ENCODE results near the gene GSTM5. TPM values are rescaled to one million over a fixed set of nuclear protein-coding genes. Genes with fewer than 3 reads are reported as not detected.

GSTM5 gene
- total and polyA plus RNA-seq, 2 donors (not counting 3 experiments of a cell fraction or from before 2014, with no cell fraction given): 0.25 to 1.6 TPM

DNA sequence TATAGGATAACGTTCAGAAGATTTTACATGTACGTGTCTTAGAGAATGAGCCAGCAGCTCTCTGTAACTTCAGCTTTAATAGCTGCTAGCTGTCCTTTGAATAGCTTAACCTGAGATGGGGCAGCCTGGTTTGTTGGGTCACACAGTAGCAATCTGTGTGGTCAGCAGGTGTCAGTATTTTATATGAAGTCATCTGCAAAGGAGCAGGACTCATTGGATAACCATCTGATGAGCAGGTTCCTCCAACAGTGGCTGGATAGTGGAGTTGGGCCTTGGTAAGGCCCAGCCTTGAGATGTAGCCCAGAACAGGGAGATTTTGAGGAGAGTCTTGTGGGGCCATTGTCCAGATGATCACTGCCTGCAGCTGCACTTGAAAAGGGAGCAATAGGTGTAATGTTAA, 6.4 kb downstream of the GSTM5 start:
- FAIRE-seq (no peak), DNase-seq (ENCODE audit: low read depth, low spot score) (peak; percentile 32)
- BruUV-seq (replicated peaks): no TSS peak
- Histone ChIP-seq H2AFZ (ENCODE audit: low read depth, low read length) (no peak overlapping the region), H3K9me1 (replicated peaks; ENCODE audit: control insufficient read depth, extremely low read depth, insufficient read depth, low read length) (no peaks in the 10 kb centered on the region), H3K9me3 (replicated peaks; ENCODE audit: control insufficient read depth, insufficient read depth, low read length) (no peaks in the 10 kb centered on the region), H3K4me2 (ENCODE audit: insufficient read depth, low read length) (no peak overlapping the region), H3K79me2 (ENCODE audit: control insufficient read depth, insufficient read depth, low read length) (no peaks in the 10 kb centered on the region), H3K4me1 (ENCODE audit: control insufficient read depth, extremely low read depth, insufficient read depth, low read length) (peaks cover 8% of the 10 kb centered on the region), H3K4me3 (replicated peaks in 1 of 3; ENCODE audit: insufficient read depth in 1 of 3, low read depth in 1 of 3, low read length in 3 of 3) (no peak overlapping the region), H3K36me3 (ENCODE audit: control insufficient read depth in 2 of 2, extremely low read depth in 1 of 2, insufficient read depth in 2 of 2, low read length in 2 of 2) (no peaks in the 10 kb centered on the region), H3K27ac (ENCODE audit: insufficient read depth, low read depth, low read length) (no peak overlapping the region), H4K20me1 (replicated peaks; ENCODE audit: control insufficient read depth, extremely low read depth, insufficient read depth, low read length) (no peaks in the 10 kb centered on the region), H3K27me3 (ENCODE audit: control insufficient read depth in 2 of 2, insufficient read depth in 2 of 2, low read length in 2 of 2) (no peaks in the 10 kb centered on the region), H3K9ac (replicated peaks; ENCODE audit: extremely low read depth, insufficient read depth, low read length) (no peak overlapping the region)
- dilution Hi-C loops (cut with MboI; ENCODE audit: extremely low pct_ligation_motif_present, low sequenced_read_pairs): no loop called here
- intact Hi-C loops (cut with micrococcal nuclease): loop anchor here (1.0 kb wide), 1 partner anchor 55 kb away; no protein-coding TSS in a partner anchor
- POLR2A ChIA-PET: no interaction called here
- TF ChIP-seq POLR2A (IDR thresholded peaks at IDR 0.05; ENCODE audit: low read depth, low read length): no peak
- TF ChIP-seq, protein P1, sequence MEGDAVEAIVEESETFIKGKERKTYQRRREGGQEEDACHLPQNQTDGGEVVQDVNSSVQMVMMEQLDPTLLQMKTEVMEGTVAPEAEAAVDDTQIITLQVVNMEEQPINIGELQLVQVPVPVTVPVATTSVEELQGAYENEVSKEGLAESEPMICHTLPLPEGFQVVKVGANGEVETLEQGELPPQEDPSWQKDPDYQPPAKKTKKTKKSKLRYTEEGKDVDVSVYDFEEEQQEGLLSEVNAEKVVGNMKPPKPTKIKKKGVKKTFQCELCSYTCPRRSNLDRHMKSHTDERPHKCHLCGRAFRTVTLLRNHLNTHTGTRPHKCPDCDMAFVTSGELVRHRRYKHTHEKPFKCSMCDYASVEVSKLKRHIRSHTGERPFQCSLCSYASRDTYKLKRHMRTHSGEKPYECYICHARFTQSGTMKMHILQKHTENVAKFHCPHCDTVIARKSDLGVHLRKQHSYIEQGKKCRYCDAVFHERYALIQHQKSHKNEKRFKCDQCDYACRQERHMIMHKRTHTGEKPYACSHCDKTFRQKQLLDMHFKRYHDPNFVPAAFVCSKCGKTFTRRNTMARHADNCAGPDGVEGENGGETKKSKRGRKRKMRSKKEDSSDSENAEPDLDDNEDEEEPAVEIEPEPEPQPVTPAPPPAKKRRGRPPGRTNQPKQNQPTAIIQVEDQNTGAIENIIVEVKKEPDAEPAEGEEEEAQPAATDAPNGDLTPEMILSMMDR (IDR thresholded peaks at IDR 0.05; ENCODE audit: extremely low read depth in 1 of 2, insufficient read depth in 1 of 2, low read depth in 1 of 2, low read length in 2 of 2): peak in 1 of 2 donors; percentile 12
- CTCF ChIA-PET: interaction anchor here (0.7 to 3.6 kb wide), 9 partner anchors 10 to 266 kb away, joined by 3 to 15 read pairs (median 6); partner anchors contain the start of genes AHCYL1 and GSTM1

DNA sequence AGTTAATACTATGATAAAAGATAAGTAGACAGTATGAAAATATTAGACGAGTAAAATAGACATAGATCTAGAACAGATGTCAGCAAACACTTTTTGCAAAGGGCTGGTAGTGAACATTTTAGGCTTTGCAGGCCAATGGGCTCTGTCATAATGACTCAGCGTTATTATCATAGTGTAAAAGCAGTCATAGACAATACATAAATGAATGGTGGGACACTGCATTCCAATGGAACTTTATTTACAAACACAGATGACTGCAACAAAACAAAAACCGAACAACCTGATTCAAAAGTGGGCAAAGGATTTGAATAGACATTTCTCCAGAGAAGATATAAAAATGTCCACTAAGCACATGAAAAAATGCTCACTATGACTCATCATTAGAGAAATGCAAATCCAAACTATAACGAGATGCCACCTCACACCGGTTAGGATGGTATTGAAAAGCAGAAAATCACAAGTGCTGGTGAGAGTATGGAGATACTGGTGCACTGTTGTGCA, 7.3 kb downstream of the GSTM5 start:
- Histone ChIP-seq H2AFZ (ENCODE audit: low read depth, low read length) (peak overlapping the region; percentile 63), H3K9me1 (replicated peaks; ENCODE audit: control insufficient read depth, extremely low read depth, insufficient read depth, low read length) (no peaks in the 10 kb centered on the region), H4K20me1 (replicated peaks; ENCODE audit: control insufficient read depth, extremely low read depth, insufficient read depth, low read length) (no peaks in the 10 kb centered on the region), H3K4me3 (replicated peaks in 1 of 3; ENCODE audit: insufficient read depth in 1 of 3, low read depth in 1 of 3, low read length in 3 of 3) (no peak overlapping the region), H3K27ac (ENCODE audit: insufficient read depth, low read depth, low read length) (peak overlapping the region; percentile 27), H3K79me2 (ENCODE audit: control insufficient read depth, insufficient read depth, low read length) (no peaks in the 10 kb centered on the region), H3K27me3 (ENCODE audit: control insufficient read depth in 2 of 2, insufficient read depth in 2 of 2, low read length in 2 of 2) (no peaks in the 10 kb centered on the region), H3K4me2 (ENCODE audit: insufficient read depth, low read length) (no peak overlapping the region), H3K4me1 (ENCODE audit: control insufficient read depth, extremely low read depth, insufficient read depth, low read length) (peaks cover 8% of the 10 kb centered on the region), H3K9ac (replicated peaks; ENCODE audit: extremely low read depth, insufficient read depth, low read length) (no peak overlapping the region), H3K36me3 (ENCODE audit: control insufficient read depth in 2 of 2, extremely low read depth in 1 of 2, insufficient read depth in 2 of 2, low read length in 2 of 2) (no peaks in the 10 kb centered on the region), H3K9me3 (replicated peaks; ENCODE audit: control insufficient read depth, insufficient read depth, low read length) (no peaks in the 10 kb centered on the region)
- TF ChIP-seq JUN (IDR thresholded peaks at IDR 0.05; ENCODE audit: borderline replicate concordance, insufficient read depth, insufficient read length, low read depth) (peak; percentile 49), FOS (IDR thresholded peaks at IDR 0.05; ENCODE audit: borderline replicate concordance, insufficient read depth, low read length) (peak; percentile 38), GATA2 (IDR thresholded peaks at IDR 0.05; ENCODE audit: insufficient read depth, insufficient read length, low read depth, low read length) (no peak), MAX (IDR thresholded peaks at IDR 0.05; ENCODE audit: insufficient read depth, insufficient read length) (no peak), MYC (IDR thresholded peaks at IDR 0.05; ENCODE audit: low read depth, low read length) (no peak), EZH2 (IDR thresholded peaks at IDR 0.05; ENCODE audit: borderline replicate concordance, low read depth, low read length, severe bottlenecking) (no peak), POLR2AphosphoS5 (IDR thresholded peaks at IDR 0.05; ENCODE audit: insufficient read depth, low read depth, low read length) (no peak), POLR2A (IDR thresholded peaks at IDR 0.05; ENCODE audit: low read depth, low read length) (no peak)
- TF ChIP-seq, protein P1 (IDR thresholded peaks at IDR 0.05; ENCODE audit: extremely low read depth in 1 of 2, insufficient read depth in 1 of 2, low read depth in 1 of 2, low read length in 2 of 2): no peak
- intact Hi-C loops (cut with micrococcal nuclease): no loop called here
- FAIRE-seq (peak; percentile 44), DNase-seq (ENCODE audit: low read depth, low spot score) (peak; percentile 9)
- dilution Hi-C loops (cut with MboI; ENCODE audit: extremely low pct_ligation_motif_present, low sequenced_read_pairs): no loop called here
- POLR2A ChIA-PET: no interaction called here
- BruUV-seq (replicated peaks): no TSS peak
- CTCF ChIA-PET: interaction anchor here (3.6 kb wide), 1 partner anchor 173 kb away, joined by 11 read pairs; no protein-coding TSS in a partner anchor
